Caco-2 (cell line): Measurements from ENCODE around the gene ZNF653. TPM values are rescaled to one million over a fixed set of nuclear protein-coding genes. Genes with fewer than 3 reads are reported as not detected.
"Not testable (repeated sequence)": the region's sequence is repeated elsewhere in the genome, so short reads cannot be mapped to it uniquely, and the experiment has no call there.

Experiments used
- BruUV-seq: library from RNA; stranded (reverse); fragments of 400-500 nt; replicated peaks from 2 replicates; lab custom pipeline; 2021; lab: Mats Ljungman, UMichigan
- CTCF ChIA-PET: fragments of 300-600 bp; sonication (Branson Sonifier 250); formaldehyde crosslinking; loops from one replicate; lab custom pipeline; 2022; ENCODE audit warnings: antibody characterized with exemption; lab: Charles Lee
- POLR2A ChIA-PET: fragments of 300-600 bp; sonication (Branson Sonifier 250); formaldehyde crosslinking; loops from one replicate; lab custom pipeline; 2022; ENCODE audit warnings: antibody characterized with exemption; lab: Charles Lee
- DNase-seq, 2 experiments: peaks; one replicate each; pipeline versions ENCODE4 v3.0.0 to v3.0.0-alpha.2; 2020 to 2022
- H3K27me3 ChIP-seq: replicated peaks from 2 replicates; pipeline ENCODE4 v1.6.0; 2011; ENCODE audit warnings: low read length; ENCODE audit not compliant: control insufficient read depth, insufficient read depth
- H3K36me3 ChIP-seq: 2 replicates; pipeline ENCODE4 v1.5.1; 2011; ENCODE audit warnings: low read length; ENCODE audit not compliant: control insufficient read depth, insufficient read depth
- H3K4me1 ChIP-seq: fragments of 250-450 bp; sonication (Bioruptor Pico); 2 replicates; pipeline ENCODE4 v1.5.1; 2020; ENCODE audit warnings: mild to moderate bottlenecking
- H3K4me3 ChIP-seq: 2 replicates; pipeline ENCODE4 v1.5.1; 2011; ENCODE audit warnings: low read depth, mild to moderate bottlenecking, control low read depth, low read length
- H3K9me3 ChIP-seq: fragments of 250-450 bp; sonication (Bioruptor Pico); 2 replicates; pipeline ENCODE4 v1.5.1; 2020; ENCODE audit warnings: mild to moderate bottlenecking, moderate library complexity
- H3K27ac Mint-ChIP-seq: one replicate; pipeline ENCODE4 v1.8.0; 2022; ENCODE audit warnings: mixed read lengths; ENCODE audit not compliant: unreplicated experiment
- H3K27me3 Mint-ChIP-seq: one replicate; pipeline ENCODE4 v1.8.0; 2022; ENCODE audit warnings: mixed read lengths; ENCODE audit not compliant: insufficient read depth, unreplicated experiment
- H3K36me3 Mint-ChIP-seq: one replicate; pipeline ENCODE4 v1.8.0; 2022; ENCODE audit warnings: mild to moderate bottlenecking, mixed read lengths; ENCODE audit not compliant: insufficient read depth, unreplicated experiment
- H3K4me1 Mint-ChIP-seq: one replicate; pipeline ENCODE4 v1.8.0; 2022; ENCODE audit warnings: low read depth, mixed read lengths; ENCODE audit not compliant: unreplicated experiment
- H3K4me3 Mint-ChIP-seq: one replicate; pipeline ENCODE4 v1.8.0; 2022; ENCODE audit warnings: mild to moderate bottlenecking, moderate library complexity, mixed read lengths; ENCODE audit not compliant: unreplicated experiment
- H3K9me3 Mint-ChIP-seq: one replicate; pipeline ENCODE4 v1.8.0; 2022; ENCODE audit warnings: mixed read lengths; ENCODE audit not compliant: unreplicated experiment
- CTCF ChIP-seq, 2 experiments: fragments of 200-600 bp in 1 of 2; IDR thresholded peaks; 1 replicate in 1 of 2; 2 replicates in 1 of 2; pipeline versions ENCODE4 v1.5.1 to v1.8.0; 2011 to 2022; ENCODE audit warnings: antibody characterized with exemption in 1 of 2, control low read depth in 1 of 2, inconsistent platforms in 1 of 2, low read depth in 1 of 2, low read length in 1 of 2, mild to moderate bottlenecking in 1 of 2, moderate library complexity in 1 of 2; ENCODE audit not compliant: insufficient read depth in 1 of 2, severe bottlenecking in 1 of 2, unreplicated experiment in 1 of 2
- intact Hi-C: fragments of 100-400 bp; cut with micrococcal nuclease; formaldehyde crosslinking; loops from one replicate; pipeline ENCODE4 v1.10.0; 2022; ENCODE audit not compliant: unreplicated experiment
- total RNA-seq: library from RNA; stranded (reverse); gene quantifications from 2 replicates; pipeline ENCODE4 v1.2.3, GENCODE V29; 2022

The ZNF653 gene
- total RNA-seq, 1 experiment from 2014 or later: 6.1 TPM

- ChIA-PET POLR2A (interaction anchor here (0.6 kb wide), 1 partner anchor 19 kb away, joined by 4 read pairs; no protein-coding TSS in a partner anchor), CTCF (interaction anchor here (1.4 kb wide), 1 partner anchor 97 kb away, joined by 5 read pairs; no protein-coding TSS in a partner anchor)
- Histone ChIP-seq H3K4me1 (peaks cover 16% of the 10 kb centered on the region), H3K27me3 (no peaks in the 10 kb centered on the region; the same call in 1 of the 2 replicates), H3K36me3 (no peaks in the 10 kb centered on the region), H3K4me3 (no peak overlapping the region), H3K9me3 (no peaks in the 10 kb centered on the region)
- H3K4me3 Mint-ChIP-seq: peak overlapping the region; percentile 61
- no peak for DNase-seq
- TF ChIP-seq CTCF (IDR thresholded peaks at IDR 0.05; ENCODE audit: insufficient read depth in 1 of 2, low read depth in 1 of 2, low read length in 1 of 2, severe bottlenecking in 1 of 2, unreplicated experiment in 1 of 2): no peak
- intact Hi-C loops: no loop called here
- BruUV-seq: no TSS peak
- H3K36me3 Mint-ChIP-seq: peaks cover 13% of the 10 kb centered on the region
- no peaks in the 10 kb centered on the region for H3K9me3 Mint-ChIP-seq
- H3K4me1 Mint-ChIP-seq: no peaks in the 10 kb centered on the region
- H3K27me3 Mint-ChIP-seq: peaks cover 9% of the 10 kb centered on the region
- H3K27ac Mint-ChIP-seq: no peak overlapping the region
Measured at GRCh38 chr19:11478167-11479089, 27.2 kb downstream of the ZNF653 start.

DNA sequence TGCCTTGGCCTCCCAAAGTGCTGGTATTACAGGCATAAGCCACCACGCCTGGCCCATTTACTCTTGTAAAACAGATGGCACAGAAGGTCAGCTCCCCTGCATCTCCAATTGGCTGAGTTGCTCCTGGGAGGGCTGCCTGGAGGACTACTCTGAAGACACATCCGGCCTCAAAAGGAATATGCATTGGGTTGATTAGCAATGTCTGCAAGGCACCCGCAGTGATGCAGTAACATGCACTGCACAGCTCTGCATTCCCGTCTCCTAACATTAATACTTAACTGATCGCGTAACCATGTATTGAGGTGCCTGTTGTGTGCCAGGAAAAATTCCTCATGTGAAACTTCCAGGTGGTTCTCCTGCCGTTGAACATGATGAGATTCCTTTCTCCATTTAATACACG is 29.8 kb downstream of the ZNF653 start:
- Mint-ChIP-seq H3K9me3 (no peaks in the 10 kb centered on the region), H3K27ac (no peak overlapping the region), H3K4me1 (no peaks in the 10 kb centered on the region)

GRCh38 chr19:11475343-11475742 is 30.3 kb downstream of the ZNF653 start:
- H3K36me3 Mint-ChIP-seq, CTCF ChIA-PET, intact Hi-C loops, H3K9me3 Mint-ChIP-seq, H3K27me3 Mint-ChIP-seq, H3K4me1 ChIP-seq, H3K27ac Mint-ChIP-seq, H3K4me1 Mint-ChIP-seq, BruUV-seq, H3K4me3 ChIP-seq, DNase-seq, H3K36me3 ChIP-seq, H3K4me3 Mint-ChIP-seq, H3K27me3 ChIP-seq, H3K9me3 ChIP-seq, POLR2A ChIA-PET: not testable (repeated sequence)

More for the DNA sequence above, 29.8 kb downstream of the ZNF653 start:
- ChIA-PET CTCF (no interaction called here), POLR2A (no interaction called here)
- Histone ChIP-seq H3K4me1 (peaks cover 7% of the 10 kb centered on the region; the same call in 1 of the 2 replicates), H3K9me3 (no peaks in the 10 kb centered on the region), H3K27me3 (no peaks in the 10 kb centered on the region), H3K4me3 (no peak overlapping the region), H3K36me3 (no peaks in the 10 kb centered on the region)
- Mint-ChIP-seq H3K4me3 (no peak overlapping the region), H3K27me3 (peaks cover 5% of the 10 kb centered on the region), H3K36me3 (no peaks in the 10 kb centered on the region)
- intact Hi-C loops: no loop called here
- DNase-seq: no peak
- no peak for TF ChIP-seq CTCF (IDR thresholded peaks at IDR 0.05; ENCODE audit: insufficient read depth in 1 of 2, low read depth in 1 of 2, low read length in 1 of 2, severe bottlenecking in 1 of 2, unreplicated experiment in 1 of 2)
- no TSS peak for BruUV-seq
